Right kidney (tissue), 1 donor: Measurements from ENCODE around the gene ANK3.
A peak's percentile ranks its signal among the peaks of the same experiment; 100 is the strongest.

Experiments used
- DNase-seq: peaks from one replicate; pipeline ENCODE4 v3.0.0-alpha.2; 2016

Gene ANK3

DNA sequence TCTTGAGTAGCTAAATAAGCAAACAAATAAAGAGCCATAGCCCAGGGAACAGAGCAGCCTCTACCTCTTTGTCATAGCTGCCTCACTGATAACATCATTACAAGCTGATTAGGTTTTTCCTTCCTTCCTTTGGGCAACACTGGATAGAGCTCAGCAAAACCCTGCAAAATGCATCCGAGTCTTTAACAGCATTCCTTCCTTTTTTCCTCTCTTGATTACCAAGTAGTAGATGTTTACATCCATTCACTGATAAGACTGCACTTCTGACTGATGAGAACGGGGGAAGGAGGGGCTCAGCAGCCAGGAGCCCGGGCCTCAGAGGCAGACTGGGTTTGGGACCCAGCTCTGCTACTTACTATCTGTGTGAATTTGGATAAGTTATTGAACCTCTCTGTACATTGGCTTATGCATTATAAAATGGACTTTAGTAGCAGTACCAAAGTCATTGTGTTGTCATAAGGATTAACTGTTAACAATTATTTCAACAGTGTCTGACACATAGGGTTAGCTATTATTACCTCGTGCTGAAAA lies 214.2 kb downstream of the ANK3 start:
- no peak for DNase-seq

DNA sequence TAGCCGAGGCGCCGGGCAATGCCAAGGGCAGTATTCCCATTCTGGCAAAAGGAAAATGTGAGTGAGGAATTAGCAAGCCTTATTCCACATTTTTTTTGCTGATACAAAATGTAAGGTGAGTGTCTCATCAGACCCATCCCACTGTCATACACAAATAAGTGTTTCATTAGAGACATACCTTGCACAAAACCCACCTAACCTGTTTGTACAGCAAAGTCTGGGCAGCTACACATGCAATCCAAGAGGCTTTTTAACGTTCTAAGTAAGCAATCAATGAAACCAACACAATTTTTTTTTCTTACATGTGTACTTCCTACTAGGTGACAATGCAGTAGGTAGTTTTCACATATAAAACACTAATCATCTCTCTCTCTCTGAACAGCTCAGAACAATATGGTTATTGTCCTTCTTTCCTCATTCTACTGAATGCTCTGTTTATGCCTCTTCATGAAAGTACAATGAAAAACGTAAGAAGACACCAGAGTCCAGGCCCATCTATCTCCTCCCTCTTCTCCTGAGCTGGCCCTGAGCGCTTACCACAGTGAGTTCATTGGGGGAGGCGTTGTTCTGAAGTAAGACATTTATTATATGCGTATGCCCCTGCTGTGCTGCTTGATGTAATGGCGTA lies 217.2 kb downstream of the ANK3 start:
- no peak for DNase-seq

DNA sequence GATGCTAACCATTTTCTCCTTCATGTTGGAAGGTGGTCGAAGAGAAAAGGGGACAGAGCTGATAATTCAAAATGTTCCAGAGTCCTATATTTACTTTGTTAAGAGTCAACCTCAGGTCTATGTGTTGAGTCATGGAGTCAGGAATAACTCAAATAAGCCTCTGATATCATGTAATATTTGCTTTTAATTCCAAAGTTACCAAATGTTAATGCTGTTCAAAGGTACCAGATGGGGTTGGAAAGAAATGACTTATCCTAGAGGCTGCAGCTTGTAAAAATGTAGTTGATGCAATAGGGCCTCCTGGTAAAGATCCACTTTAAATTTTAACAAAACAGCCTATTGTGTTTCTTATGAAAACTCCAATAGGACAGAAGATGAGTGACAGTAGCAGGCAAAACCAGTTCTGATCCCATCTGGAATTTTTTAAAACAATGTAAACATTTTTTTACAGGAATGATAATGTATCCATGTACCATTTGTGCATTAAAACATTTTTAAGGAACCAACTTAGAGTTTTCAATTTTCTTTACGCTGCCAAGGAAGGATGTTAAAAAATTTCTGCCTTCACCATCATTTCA lies 218.2 kb downstream of the ANK3 start:
- DNase-seq: no peak

DNA sequence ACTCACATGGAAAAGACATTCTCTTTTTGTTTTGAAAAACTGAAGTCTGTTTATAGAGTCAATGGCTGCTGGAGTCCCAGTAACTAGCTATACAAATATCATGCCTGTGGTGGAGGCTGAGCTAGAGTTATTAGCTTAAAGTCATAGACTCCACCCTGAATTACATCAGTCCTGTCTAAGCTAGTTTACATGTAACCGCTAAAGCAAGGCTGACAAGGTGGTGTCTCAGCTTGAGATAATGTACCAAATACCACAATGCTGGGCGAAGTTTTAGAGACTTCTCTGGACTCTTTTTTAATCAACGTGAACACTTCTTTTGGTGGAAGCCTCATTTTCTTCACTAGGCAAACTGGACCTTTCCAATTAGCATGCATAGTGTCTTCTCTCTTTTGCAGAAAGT lies 219.4 kb downstream of the ANK3 start:
- no peak for DNase-seq

DNA sequence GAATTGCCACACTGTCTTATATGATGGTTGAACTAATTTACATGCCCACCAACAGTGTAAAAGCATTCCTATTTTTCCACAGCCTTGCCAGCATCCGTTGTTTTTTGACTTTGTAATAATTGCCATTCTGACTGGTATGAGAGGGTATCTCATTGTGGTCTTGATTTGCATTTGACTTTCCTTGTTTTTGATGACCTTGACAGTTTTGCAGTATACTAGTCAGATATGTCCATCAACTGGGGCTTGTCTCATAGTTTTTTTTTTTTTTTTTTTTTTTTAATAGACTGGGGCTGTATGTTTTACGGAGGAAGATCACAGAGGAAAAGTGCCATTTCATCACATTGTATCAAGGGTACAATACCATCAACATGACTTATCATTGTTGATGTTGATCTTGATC lies 220.6 kb downstream of the ANK3 start:
- DNase-seq: no peak

DNA sequence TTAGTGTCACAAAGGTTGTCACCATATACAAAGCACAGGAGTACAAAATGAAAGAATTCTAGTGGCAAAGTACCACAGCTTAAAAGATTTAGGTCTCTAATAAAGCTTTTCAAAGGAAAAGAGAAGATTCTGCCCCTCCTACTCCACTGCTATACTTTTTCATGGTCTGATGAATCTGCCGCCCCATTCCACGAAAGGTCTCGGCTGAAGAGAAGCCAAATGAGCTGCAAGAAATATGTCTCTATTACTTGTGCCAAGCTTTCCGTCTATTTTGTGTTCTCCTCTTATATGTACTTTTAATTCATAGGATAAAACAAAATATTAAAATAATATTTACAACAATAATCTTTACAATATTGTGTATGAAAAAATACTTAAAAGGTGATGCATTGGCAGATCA lies 222.6 kb downstream of the ANK3 start:
- peak; percentile 6 for DNase-seq

DNA sequence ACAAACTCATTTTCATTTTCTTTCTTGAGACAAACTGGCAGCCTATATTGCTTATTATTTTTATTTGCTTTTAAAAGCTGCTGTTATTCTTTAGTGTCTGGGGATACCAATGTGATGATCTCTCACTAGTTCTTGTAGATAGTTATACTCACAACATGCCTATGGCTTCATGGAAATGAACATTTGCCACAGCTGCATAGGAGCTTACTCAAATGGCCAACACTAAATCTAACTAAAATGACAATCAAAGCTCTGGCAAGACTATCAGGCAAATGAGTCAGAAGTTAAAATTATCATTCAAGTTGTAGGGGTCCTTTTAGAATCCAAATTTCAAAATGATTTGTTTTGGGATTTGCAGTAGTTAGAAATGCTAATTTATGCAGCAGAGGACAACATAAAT lies 225.9 kb downstream of the ANK3 start:
- DNase-seq: no peak

DNA sequence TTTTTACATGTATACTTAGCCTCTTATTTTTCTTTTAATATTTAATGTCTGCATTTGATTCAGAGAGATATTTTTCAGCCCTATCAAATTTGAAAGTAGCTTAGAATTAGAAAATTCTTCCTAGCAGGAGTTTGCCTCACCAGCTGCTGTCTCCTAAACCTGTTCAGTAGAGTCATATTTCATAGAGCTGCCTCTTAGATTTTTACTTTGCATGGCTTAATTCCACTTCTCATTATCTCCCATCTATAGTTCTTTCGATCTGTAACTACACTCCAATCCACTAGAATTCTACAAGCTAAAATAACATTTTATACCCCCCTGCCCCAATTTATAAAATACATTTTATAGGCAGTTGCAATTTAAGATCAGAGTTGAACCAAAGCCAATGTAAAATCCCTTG lies 227.0 kb downstream of the ANK3 start:
- no peak for DNase-seq

DNA sequence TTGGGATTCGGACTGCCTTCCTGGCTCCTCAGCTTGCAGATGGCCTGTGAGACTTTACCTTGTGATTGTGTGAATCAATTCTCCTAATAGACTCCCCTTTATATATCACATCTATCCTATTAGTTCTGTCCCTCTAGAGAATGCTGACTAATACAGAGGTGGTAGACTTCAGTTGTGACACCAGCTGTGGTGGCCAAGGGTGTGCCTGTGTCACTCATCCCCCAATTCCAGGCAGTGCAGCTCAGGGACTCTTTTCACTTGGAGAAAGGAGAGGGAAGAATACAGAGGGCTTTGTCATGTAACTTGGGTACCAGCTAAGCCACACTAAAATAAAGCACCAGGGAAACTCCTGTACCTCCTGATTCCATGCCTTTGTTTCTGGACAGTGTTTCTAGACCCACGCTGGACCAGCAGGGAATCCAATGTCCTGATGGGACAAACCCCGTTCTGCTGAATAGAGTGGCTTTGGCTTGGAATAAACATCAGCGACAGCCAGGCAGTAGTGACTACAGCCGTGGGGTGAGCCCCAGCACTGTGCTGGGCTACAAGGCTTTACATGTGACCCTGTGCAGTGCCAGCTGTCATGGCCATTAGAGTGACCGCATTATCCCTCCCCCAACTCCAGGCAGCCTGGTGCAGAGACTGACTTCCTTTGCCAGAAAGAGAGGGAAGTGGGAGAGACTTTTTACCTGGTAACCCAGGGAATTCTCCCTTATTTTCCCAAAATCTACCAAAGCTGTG lies 233.6 kb downstream of the ANK3 start:
- DNase-seq: no peak

DNA sequence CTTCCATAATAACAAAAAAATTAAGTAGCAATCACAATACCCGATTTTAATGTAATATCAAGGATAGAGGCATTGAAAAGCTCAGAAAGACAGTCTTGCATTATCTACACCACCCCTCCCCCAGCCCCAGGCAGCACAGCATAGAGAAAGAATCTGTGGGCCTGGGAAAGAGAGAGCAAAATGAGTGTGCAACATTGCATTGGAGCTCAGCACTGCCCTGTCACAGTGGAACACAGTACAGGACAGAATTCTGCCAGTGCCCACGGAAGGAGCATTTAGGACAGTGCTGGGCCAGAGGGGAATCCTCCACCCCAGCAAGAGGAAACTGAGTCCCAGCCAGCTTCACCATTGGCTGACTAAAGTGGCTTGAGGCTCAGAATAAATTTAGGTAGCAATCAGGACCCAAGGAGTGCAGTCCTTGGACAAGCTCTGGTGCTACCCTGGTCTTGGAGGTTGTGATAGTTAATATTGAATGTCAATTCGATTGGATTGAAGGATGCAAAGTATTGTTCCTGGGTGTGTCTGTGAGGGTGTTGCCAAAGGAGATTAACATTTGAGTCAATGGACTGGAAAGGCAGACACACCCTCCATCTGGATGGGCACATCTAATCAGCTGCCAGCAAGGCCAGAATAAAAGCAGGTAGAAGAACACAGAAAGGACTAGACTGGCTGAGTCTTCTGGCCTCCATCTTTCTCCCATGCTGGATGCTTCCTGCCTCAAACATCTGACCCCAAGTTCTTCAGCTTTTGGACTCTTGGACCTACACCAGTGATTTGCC lies 234.4 kb downstream of the ANK3 start:
- DNase-seq: no peak

DNA sequence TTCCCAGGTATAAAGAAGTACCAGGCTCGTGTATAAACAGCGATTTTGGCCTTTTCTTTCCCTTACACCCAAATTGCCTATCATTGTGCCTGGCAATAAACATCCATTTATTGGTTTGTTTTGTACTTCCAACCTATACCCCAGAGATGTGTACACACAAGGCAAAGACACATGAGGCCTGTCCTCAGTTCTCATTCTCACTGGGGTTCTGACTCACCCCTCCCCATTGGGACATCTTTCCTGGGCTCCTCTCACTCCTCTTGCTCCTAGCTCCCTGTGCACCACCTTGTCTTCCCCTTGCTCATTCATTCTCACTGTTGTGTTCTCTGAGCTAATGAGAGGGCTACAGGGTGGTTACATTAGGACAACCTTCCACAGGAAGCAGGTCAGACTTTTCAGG lies 240.7 kb downstream of the ANK3 start:
- no peak for DNase-seq

DNA sequence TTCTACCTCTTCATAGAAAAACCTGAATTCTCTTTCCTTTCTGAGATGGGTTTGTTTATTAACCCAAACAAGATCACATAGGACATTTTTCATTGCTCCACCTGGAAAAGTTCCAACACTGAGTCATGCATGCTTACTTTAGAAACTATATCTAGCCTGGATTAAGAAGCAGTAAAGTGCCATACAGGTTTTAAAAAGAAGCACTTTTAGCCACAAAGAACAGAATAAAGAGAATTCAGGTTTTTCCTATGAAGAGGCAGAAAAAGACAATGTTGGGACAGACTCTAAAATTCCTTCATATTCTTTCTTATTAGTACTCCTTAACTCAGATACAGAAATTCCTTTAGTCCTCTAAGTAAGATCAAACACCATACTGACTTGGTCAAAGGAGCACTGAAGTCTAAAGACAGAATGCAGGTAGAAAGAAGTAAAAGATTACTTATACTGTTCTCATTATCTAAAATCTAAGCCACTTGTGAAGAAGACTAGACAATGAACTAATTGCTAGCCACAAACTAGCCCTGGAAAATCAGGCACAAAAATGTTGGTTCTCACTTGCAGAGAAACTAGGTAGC lies 241.3 kb downstream of the ANK3 start:
- DNase-seq: peak; percentile 5

DNA sequence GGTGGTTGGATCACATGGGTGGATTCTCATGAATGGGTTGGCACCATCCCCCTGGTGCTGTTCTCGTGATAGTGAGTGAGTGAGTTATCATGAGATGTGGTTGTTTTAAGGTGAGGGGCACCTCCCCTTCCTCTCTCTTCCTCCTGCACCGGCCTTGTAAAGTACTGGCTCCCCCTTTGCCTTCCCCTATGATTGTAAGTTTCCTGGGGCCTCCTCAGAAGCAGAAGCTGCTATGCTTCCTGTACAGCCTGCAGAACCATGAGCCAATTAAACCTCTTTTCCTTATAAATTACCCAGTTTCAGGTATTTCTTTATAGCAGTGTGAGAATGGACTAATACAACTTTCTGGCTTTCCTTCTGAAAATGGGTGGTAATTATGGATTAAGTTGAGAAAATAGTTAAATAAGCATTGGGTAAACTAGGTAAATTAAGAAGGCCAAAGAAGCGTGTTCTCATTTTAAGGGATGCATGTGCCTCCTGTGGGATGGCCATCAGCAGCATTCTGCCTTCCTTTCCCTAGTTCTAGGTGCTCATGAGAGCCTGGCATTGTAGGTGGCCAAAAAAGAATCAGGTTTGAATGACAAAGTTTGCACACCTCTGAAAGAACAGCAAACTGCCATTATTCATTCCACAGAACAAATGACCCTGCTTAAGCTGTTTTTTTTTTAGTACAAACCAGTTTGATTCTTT lies 242.0 kb downstream of the ANK3 start:
- no peak for DNase-seq

DNA sequence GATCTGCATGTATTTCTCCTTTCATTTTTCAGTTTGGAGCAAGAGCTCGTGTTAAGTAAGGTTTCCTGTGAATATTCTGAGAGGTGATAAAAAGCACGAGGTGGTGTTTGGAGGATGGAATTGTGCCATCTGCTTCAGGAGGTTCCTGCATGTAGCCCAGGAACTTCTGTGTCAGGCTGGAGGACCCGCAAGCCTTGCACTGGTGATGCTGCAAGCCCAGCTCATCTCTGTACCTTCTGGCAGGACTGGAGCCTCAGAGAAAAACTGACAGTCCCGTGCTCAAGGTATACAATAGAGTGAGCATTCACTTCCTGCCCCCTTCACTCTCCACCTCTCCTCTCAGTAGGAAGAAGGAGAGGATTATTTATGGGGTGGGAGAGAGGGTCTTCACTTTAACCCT lies 242.7 kb downstream of the ANK3 start:
- DNase-seq: peak; percentile 4

DNA sequence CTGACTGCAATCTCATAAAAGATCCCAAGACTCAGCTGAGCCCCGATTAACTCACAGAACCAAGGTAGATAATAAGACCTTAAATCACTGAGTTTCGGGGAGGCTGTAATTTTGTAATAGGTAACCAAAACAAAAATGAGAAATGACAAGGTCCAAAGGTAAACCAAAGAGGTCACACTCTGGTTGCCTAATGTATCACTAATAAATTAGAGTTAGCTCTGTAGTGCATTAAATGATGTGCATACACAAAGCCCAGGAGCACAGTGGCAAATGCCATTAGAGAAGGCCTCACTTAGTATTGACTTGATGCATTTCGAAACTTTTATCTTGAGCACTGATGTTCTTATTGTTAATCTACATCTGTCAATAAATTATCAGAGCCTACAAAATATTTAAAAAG lies 245.6 kb downstream of the ANK3 start:
- no peak for DNase-seq

DNA sequence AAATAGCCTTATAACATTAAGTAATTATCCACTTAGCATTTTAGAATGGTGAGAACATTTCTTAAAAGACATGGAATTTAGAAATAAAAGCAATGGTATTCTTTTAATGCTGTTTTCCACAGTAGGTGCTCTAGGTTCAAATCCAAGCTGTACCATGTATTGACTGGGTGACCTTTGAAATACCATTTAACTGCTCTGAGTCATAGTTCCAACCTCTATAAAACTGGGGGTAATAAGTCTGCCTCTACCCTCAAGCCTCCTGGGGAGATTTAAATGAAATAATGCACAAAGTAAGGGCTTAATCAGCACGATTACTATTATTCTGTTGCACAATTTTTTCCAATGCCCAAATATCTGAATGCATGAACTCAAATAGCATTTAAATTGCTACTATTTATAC lies 246.9 kb downstream of the ANK3 start:
- DNase-seq: no peak

DNA sequence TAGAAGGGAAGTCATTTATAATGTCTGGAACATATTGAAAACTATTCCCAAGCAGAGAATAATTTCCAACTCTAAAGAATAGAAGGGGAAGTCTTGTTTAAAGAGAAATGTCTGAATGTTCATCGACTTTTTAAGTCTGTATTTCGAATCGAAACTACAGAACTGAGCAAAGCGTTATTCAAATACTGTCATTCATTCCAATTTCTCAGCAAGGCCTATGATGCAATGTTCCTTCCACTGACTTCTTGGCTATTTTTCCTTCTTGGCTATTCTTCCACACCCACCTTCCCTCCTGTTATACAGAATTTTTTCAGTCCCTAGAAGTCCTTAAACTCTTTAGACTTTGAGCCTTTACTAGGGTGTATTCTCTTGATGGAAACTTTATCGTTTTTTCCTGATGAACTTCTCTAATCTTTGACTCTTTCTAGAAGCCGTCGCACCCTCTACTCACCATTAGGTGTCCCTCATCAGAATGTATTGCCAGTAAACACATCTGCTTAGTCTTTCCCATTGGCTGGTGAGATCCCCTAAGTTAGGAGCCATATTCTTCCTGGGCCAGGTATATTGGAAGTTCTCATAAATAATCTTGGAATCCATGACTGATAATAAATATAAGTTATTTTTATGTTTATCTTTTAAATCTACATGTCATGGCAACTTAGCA lies 247.6 kb downstream of the ANK3 start:
- DNase-seq: no peak

DNA sequence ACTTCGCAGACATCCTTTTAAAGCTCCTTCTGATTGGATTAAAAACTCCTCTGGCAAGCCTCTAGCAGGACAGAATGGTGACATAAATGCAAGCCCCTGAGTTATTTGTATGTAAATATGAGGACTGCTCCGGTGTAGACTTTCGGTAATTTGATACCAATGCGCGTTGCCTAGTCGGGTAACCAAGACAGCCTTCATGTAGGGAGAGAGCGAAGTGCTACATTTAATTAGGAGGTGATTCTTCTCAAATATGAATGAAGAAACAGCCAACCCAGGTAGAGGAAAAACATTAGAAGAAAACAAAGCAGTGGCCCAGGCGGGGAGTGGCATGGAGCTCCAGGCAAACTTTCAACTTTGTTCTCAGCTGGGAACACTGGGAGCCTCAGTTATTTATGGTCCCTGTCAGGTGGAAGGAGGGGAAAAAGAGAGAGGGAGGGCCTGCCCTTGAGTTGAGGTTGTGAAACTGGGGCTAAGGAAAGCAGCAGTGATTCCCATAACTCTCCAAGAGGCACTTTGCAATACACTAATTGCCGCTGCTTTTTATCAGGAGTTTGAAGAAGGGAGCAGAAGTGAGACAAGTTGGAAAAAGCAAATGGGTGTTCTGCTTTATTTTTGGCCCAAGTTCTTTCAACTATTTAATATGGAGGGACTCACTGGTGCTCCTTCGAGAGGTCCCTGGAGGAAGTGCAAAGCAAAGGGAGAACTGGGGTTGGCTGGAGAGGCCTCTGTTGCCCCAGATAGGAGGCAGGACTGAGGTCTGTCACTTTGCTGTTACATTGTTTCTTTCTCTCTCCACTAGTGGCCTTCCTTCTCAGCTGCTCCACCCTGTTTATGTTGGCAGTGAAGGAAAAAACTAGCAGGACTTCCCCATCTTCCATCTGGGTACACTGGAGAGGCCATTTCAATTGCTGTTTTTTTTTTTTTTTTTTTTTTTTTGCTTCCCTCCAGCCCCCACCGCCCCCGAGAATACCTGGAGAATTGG lies 248.7 kb downstream of the ANK3 start:
- DNase-seq: peak; percentile 84

DNA sequence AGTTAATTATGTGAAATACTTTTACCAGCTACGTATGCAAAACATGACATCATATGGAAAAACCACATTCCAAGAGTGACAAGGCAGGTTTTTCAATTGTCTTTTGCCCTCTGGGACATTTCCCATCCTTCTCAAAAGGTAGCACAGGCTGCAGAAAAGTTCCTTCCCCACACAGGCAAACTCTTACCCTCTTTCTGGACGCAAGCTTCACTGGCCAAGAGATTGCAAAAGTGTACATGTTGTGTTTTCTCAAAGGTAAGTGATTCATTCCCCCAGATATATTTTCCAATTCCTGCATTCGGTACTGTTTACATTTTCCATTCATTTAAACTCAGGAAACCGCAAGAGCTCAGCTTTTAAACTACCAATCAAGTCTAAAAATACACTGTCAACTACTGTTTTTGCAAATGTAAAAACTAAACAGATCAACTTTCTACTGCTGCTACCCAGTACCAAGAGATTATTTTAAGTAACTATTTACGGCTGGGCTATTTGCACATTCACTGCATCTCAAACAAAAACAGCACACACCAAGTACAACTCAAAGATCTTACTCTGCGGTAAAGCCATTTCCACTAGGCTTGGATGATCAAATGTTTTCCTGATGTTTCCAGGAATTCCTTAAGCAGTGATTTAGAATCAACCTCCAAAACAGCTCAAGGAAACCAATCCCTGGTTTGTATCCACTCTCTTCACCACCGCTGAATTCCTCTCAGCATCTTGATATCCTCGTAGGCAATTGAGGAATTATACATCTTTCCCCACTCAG lies 249.7 kb downstream of the ANK3 start:
- peak; percentile 55 for DNase-seq
